Measurements from ENCODE around the gene KIF9. TPM values are rescaled to one million over a fixed set of nuclear protein-coding genes. Genes with fewer than 3 reads are reported as not detected.
"Not testable (repeated sequence)": the region's sequence is repeated elsewhere in the genome, so short reads cannot be mapped to it uniquely, and the experiment has no call there.

Gene KIF9
- total RNA-seq, 1 experiment from 2014 or later = 5.8 TPM

GRCh38 chr3:47180011-47180410, 102.6 kb downstream of the KIF9 start:
- DNase-seq (ENCODE audit: low spot score); CTCF ChIA-PET; H3K4me1 Mint-ChIP-seq; H3K36me3 Mint-ChIP-seq; H3K27me3 Mint-ChIP-seq (ENCODE audit: low read depth); H3K27ac Mint-ChIP-seq; ATAC-seq; H3K9me3 Mint-ChIP-seq; H3K4me3 Mint-ChIP-seq: not testable (repeated sequence)
- POLR2A ChIA-PET = interaction anchor here (0.6 kb wide), 1 partner anchor 39 kb away, joined by 3 read pairs; no protein-coding TSS in a partner anchor

Other genes starting within 250 kb of the KIF9 start
- 33.5 to 39.8 TPM (median 33.5 TPM) in 3 replicates for gene SETD2, start 118.7 kb downstream of the KIF9 start, total RNA-seq (2021)
- 23.4 to 29.5 TPM (median 28.4 TPM) in 3 replicates for gene KLHL18, start 145 bp upstream of the KIF9 start, total RNA-seq (2021)
- gene PTPN23, start 98.2 kb upstream of the KIF9 start, total RNA-seq (2021) = 44.1 to 53.5 TPM (median 49.8 TPM) in 3 replicates
- gene SCAP, start 193.1 kb upstream of the KIF9 start, total RNA-seq (2021) = 115 to 117 TPM (median 117 TPM) in 3 replicates
- 62.0 to 67.6 TPM (median 65.4 TPM) in 3 replicates for gene ELP6, start 230.9 kb upstream of the KIF9 start, total RNA-seq (2021)